HepG2 (cell line): ENCODE data around the gene CDYL.

ENCODE experiments used
- FOXA1 ChIP-seq, 2 experiments: fragments of 450-650 bp in 1 of 2; sonication (generic) in 1 of 2; formaldehyde crosslinking in 1 of 2; IDR thresholded peaks; 2 replicates each; pipeline versions ENCODE4 v1.4.0 to v1.6.1; 2016 to 2020; ENCODE audit warnings: missing genetic modification reagents in 1 of 2
- MAF1 ChIP-seq: sonication (generic); formaldehyde crosslinking; IDR thresholded peaks from 2 replicates; pipeline ENCODE4 v1.5.0; 2020; ENCODE audit warnings: missing genetic modification reagents, borderline replicate concordance
- MYC ChIP-seq: sonication (generic); formaldehyde crosslinking; IDR thresholded peaks from 2 replicates; pipeline ENCODE4 v1.9.0; 2021; ENCODE audit warnings: missing genetic modification reagents, borderline replicate concordance
- ZNF777 ChIP-seq: sonication (generic); formaldehyde crosslinking; IDR thresholded peaks from 2 replicates; pipeline ENCODE4 v1.4.0; 2020; ENCODE audit warnings: missing genetic modification reagents
- TF ChIP-seq, protein P1 (sequence below): IDR thresholded peaks from 2 replicates; pipeline ENCODE4 v1.6.1; 2012; ENCODE audit warnings: inconsistent platforms

DNA sequence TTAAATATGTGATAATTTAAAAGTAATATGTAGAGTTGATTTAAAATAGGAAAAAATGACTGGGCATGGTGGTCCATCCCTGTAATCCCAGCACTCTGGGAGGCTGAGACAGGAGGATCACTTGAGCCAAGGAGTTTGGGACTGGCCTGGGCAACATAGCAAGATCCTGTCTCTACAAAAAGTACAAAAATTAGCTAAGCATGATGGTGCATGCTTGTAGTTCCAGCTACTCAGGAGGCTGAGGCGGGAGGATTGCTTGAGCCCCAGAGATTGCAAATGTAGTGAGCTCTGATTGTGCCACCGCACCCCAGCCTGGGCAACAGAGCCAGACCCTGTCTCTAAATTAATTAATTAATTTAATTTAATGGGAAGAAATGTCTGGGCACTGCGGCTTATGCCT, 44.2 kb upstream of the CDYL start:
- TF ChIP-seq MAF1 (CRISPR knock-in tag) (no peak), FOXA1 (IDR thresholded peaks at IDR 0.05) (no peak), FOXA1 (CRISPR knock-in tag; IDR thresholded peaks at IDR 0.05) (no peak), MYC (CRISPR knock-in tag) (no peak), ZNF777 (no peak)
- TF ChIP-seq, protein P1, sequence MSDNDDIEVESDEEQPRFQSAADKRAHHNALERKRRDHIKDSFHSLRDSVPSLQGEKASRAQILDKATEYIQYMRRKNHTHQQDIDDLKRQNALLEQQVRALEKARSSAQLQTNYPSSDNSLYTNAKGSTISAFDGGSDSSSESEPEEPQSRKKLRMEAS, result no peak
